ENCODE data around the gene ZBTB21. TPM values are rescaled to one million over a fixed set of nuclear protein-coding genes. Genes with fewer than 3 reads are reported as not detected.
A peak's percentile ranks its signal among the peaks of the same experiment; 100 is the strongest.

ZBTB21 gene
- total and polyA plus RNA-seq, 9 of the 15 experiments (the other 6 are each of a cell fraction or from before 2014, with no cell fraction given) = 2.2 to 15.2 (median 8.7) TPM

GRCh38 chr21:41953831-41954653 lies 56.1 kb downstream of the ZBTB21 start, which contains the start of gene C2CD2 (continued):
- TF ChIP-seq ATF7 (IDR thresholded peaks at IDR 0.05) (no peak), CSDE1 (IDR thresholded peaks at IDR 0.05) (0 out of 4 replicates have a peak, but pooled peaks of 1 of the 2 experiments have one; percentile 76), SRF (CRISPR knock-in tag; IDR thresholded peaks at IDR 0.05) (no peak), TAF9B (IDR thresholded peaks at IDR 0.05; ENCODE audit: partially characterized antibody) (no peak), MXI1 (IDR thresholded peaks at IDR 0.05; ENCODE audit: low read depth, low read length) (peak; percentile 71), ZC3H8 (IDR thresholded peaks at IDR 0.05) (no peak), RBM17 (IDR thresholded peaks at IDR 0.05; ENCODE audit: borderline replicate concordance, low read depth, low read length) (no peak), PURB (CRISPR knock-in tag; IDR thresholded peaks at IDR 0.05; ENCODE audit: low read depth) (no peak), ZC3H11A (IDR thresholded peaks at IDR 0.05; ENCODE audit: low read depth, low read length) (no peak), THRAP3 (IDR thresholded peaks at IDR 0.05; ENCODE audit: borderline replicate concordance) (0 out of 2 replicates have a peak, but pooled peaks have one; percentile 49), MXD1 (CRISPR knock-in tag; IDR thresholded peaks at IDR 0.05; ENCODE audit: borderline replicate concordance, poor library complexity, severe bottlenecking) (peak; percentile 41), NFE2 (IDR thresholded peaks at IDR 0.05; ENCODE audit: low read depth) (no peak), CREB5 (CRISPR knock-in tag; IDR thresholded peaks at IDR 0.05) (no peak), BRF1 (IDR thresholded peaks at IDR 0.05; ENCODE audit: borderline replicate concordance, extremely low read depth, insufficient read length) (no peak), CREBBP (IDR thresholded peaks at IDR 0.05; ENCODE audit: low read depth, low read length) (no peak), MAFK (IDR thresholded peaks at IDR 0.05; ENCODE audit: low read length) (no peak)

Data from K562 (cell line).